22Rv1 (cell line): ENCODE data around the gene EME2.

Experiments
- CTCF ChIP-seq: fragments of 450-650 bp; IDR thresholded peaks from 2 replicates; pipeline ENCODE4 v1.5.1; 2017; ENCODE audit warnings: mild to moderate bottlenecking
- ZFX ChIP-seq: fragments of 450-650 bp; IDR thresholded peaks from 2 replicates; pipeline ENCODE4 v1.6.1; 2017; ENCODE audit warnings: antibody characterized with exemption, borderline replicate concordance

- TF ChIP-seq CTCF (peak; percentile 9; the same call in 1 of the 2 replicates), ZFX (no peak)
Observed at GRCh38 chr16:1770328-1771187, 2.1 kb upstream of the EME2 start.
